ENCODE data around the gene TIMM44. TPM values are rescaled to one million over a fixed set of nuclear protein-coding genes. Genes with fewer than 3 reads are reported as not detected.

Gene TIMM44
- total RNA-seq, 1 donor from 2014 or later, result 92.5 TPM

GRCh38 chr19:7923295-7924191 lies 19.9 kb downstream of the TIMM44 start:
- Mint-ChIP-seq H3K4me1 (peaks cover 39% of the 10 kb centered on the region), H3K36me3 (ENCODE audit: low read depth) (peaks cover 12% of the 10 kb centered on the region), H3K9me3 (no peaks in the 10 kb centered on the region), H3K4me3 (no peak overlapping the region), H3K27ac (no peak overlapping the region), H3K27me3 (peaks cover 2% of the 10 kb centered on the region)
- ChIA-PET POLR2A (interaction anchor here (1.2 to 4.0 kb wide), 2 partner anchors 19 to 20 kb away, joined by 3 to 49 read pairs; partner anchors contain the start of gene TIMM44), CTCF (interaction anchor here (1.0 to 1.1 kb wide), 2 partner anchors 15 to 243 kb away, joined by 3 to 4 read pairs; partner anchors contain the start of gene TRAPPC5)
- no peak for TF ChIP-seq CTCF (IDR thresholded peaks at IDR 0.05)
- ATAC-seq (ENCODE audit: low read depth) (no peak), DNase-seq (no peak)
- intact Hi-C loops (cut with micrococcal nuclease), result loop anchor here (10.0 kb wide), 2 partner anchors 269 to 389 kb away; partner anchors contain the start of gene PNPLA6

GRCh38 chr19:7922836-7923195 lies 20.6 kb downstream of the TIMM44 start:
- Mint-ChIP-seq H3K9me3 (no peaks in the 10 kb centered on the region), H3K4me3 (no peak overlapping the region), H3K27ac (no peak overlapping the region), H3K27me3 (peaks cover 5% of the 10 kb centered on the region), H3K4me1 (peaks cover 42% of the 10 kb centered on the region), H3K36me3 (ENCODE audit: low read depth) (peaks cover 11% of the 10 kb centered on the region)
- TF ChIP-seq CTCF (IDR thresholded peaks at IDR 0.05), result no peak
- ATAC-seq (ENCODE audit: low read depth), result no peak
- ChIA-PET POLR2A (interaction anchor here (1.1 to 4.0 kb wide), 3 partner anchors 19 to 22 kb away, joined by 3 to 49 read pairs (median 30); partner anchors contain the start of genes MAP2K7 and TIMM44), CTCF (interaction anchor here (1.0 kb wide), 1 partner anchor 21 kb away, joined by 3 read pairs; the partner anchor contains the start of gene TIMM44)
- intact Hi-C loops (cut with micrococcal nuclease), result loop anchor here (10.0 kb wide), 2 partner anchors 268 to 388 kb away; partner anchors contain the start of gene PNPLA6
- DNase-seq, result no peak

GRCh38 chr19:7921967-7922835 lies 21.3 kb downstream of the TIMM44 start:
- H3K4me1 Mint-ChIP-seq, result peaks cover 45% of the 10 kb centered on the region
- DNase-seq, result no peak
- peaks cover 5% of the 10 kb centered on the region for H3K27me3 Mint-ChIP-seq

More at GRCh38 chr19:7921967-7922835, 21.3 kb downstream of the TIMM44 start:
- H3K36me3 Mint-ChIP-seq (ENCODE audit: low read depth), result peaks cover 11% of the 10 kb centered on the region
- CTCF ChIA-PET, result interaction anchor here (1.0 to 2.7 kb wide), 2 partner anchors 22 to 354 kb away, joined by 3 to 13 read pairs; partner anchors contain the start of gene TIMM44
- no peak overlapping the region for H3K4me3 Mint-ChIP-seq
- intact Hi-C loops (cut with micrococcal nuclease), result loop anchor here (2.0 to 10.0 kb wide), 3 partner anchors 241 to 387 kb away; partner anchors contain the start of genes PNPLA6 and TRAPPC5
- H3K27ac Mint-ChIP-seq, result no peak overlapping the region
- no peaks in the 10 kb centered on the region for H3K9me3 Mint-ChIP-seq
- no peak for TF ChIP-seq CTCF (IDR thresholded peaks at IDR 0.05)
- ATAC-seq (ENCODE audit: low read depth), result no peak
- POLR2A ChIA-PET, result interaction anchor here (1.1 to 4.0 kb wide), 4 partner anchors 13 to 22 kb away, joined by 3 to 49 read pairs (median 17); partner anchors contain the start of genes MAP2K7 and TIMM44
